Stimulated activated CD8-positive, alpha-beta memory T cell treated with anti-CD3 and anti-CD28 coated beads, Interleukin-4, amount 100 ng/mL, for 24 hours (primary cell): ENCODE data around the gene TTC21B.
"Not testable (repeated sequence)": the region's sequence is repeated elsewhere in the genome, so short reads cannot be mapped to it uniquely, and the experiment has no call there.

Experiments
- DNase-seq: peaks from one replicate; pipeline ENCODE4 v3.0.0-alpha.2; 2020; ENCODE audit warnings: low read depth

Gene TTC21B

DNA sequence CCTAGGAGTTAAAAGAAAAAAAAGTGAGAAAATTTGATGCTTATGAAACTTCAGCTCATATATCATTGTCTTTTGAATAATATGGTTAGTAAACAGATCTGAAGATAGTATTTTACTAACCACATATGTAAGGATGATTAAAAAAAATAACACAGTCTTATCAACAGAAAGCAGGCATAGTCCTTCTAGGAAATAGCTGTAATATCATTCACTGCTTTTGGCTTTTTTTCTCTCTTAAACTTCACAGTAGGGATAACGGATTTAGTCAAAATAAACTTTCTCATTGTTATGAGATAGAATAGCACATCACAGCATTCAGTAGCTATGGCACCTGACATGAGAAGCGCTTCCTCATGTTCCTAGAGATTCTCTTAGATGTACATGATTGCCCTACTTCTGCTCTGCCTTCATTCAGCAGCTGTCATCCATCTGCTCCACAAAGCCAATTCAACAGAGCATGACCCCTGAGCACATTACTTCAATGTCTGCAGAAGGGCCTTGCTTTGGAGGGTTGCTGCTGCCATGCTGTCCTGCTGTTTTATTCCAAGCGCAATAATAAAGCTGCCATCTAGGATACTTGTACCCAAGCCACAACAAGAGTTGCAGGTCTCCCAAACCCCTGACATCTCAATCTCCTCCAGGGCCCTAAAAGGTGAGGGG, 67.0 kb downstream of the TTC21B start:
- DNase-seq: no peak

DNA sequence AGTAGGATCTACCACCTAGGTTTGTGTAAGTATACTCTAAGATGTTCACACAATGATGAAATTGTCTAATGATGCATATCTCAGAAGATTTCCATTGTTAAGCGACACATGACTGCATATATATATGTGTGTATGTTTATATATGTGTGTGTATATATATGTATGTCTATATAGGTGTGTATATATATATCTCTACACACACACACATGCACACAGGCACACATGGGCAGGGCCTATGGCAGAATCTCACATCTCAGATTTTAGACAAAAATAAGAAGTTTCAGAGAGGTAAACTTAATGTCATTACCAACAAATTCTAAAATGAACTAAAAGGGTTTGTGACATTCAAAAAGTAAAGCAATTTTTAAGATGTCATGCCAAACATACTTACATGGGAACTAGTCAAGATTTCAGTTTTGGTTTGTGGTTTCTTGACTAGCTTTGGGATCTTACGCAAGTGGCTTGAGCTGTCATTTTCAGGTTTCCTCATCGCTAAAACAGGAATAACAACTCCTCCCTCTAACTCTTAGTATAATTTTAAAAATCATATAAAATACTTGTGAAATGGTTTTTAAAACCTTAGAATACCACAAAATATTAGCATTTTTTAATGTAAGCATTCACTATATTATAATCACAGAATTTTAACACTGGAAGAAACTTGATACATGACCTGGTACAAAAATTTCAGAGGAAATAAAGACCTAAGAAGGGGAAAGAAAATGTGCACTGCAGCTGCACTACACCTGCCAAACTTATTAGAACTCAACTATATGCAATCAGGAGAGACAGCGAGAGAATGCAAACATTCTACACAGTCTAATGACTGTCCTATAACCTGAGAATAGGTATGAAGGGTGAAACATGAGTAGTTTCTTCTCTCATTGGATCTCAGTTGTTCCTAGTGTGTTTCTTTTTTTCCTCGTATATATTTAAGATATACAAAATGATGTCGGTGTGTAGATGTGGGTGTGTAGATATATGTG, 75.7 kb downstream of the TTC21B start:
- no peak for DNase-seq

DNA sequence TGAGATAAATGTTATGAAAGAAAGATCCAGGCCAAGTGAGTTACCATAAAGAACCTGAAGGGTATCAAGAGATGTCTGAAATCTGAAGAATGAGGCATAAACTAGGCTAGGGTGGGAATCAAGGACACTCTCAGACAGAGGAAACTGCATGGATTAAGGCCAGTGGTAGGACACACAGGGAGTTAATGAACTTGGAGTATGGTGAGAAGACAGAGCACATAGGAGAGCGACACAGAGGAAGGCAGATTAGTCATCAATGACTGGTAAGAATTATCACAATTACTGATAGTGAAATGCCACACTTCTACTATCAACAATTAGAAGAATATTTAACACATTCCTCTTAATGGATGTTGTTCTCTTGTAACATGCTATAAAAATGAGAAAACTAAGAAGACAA, 76.9 kb downstream of the TTC21B start:
- no peak for DNase-seq

DNA sequence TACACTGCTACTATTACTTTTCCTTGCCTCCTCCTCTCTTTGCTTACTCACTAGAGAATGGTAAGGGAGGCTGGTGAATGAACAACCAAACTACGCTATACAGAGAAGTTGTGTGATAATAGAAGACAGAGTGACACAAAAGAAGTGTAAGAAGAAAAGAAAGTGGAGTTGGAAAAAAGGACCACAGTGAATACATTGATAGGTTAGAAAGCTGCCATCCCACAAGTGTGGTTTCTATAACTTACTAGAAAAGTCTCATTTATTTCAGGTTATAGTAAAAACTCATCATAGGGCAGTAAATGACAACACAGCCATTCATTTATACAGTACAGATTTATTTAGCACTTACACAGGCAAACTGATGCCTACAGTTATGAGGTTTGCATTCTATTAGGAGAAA, 77.3 kb downstream of the TTC21B start:
- no peak for DNase-seq

DNA sequence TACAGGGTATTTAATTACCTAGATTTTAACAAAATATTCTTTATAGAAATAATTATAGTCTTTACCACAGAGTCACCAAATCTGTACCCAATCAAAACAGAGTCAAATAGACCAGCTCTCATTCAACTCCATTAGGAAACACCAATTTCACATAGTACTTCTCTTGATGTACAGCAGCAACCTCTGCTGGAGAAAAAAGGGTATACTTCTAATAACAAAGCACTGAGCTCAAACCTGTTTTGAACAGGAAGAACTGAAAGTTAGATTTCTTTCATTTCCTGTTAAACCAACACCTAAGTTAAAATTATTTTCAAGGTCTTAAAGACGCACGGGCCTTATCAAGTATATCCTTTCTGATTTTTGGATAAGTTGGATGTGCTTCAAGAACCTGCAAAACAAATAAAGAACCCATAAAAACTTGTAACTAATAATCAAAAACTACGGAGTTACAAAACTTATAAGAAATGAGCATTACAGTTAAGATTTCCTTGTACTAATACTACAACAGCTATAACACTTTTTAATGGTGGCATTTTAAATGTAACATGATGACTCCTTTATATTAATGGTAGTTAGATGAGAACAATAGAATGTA, 79.0 kb downstream of the TTC21B start:
- DNase-seq: no peak

DNA sequence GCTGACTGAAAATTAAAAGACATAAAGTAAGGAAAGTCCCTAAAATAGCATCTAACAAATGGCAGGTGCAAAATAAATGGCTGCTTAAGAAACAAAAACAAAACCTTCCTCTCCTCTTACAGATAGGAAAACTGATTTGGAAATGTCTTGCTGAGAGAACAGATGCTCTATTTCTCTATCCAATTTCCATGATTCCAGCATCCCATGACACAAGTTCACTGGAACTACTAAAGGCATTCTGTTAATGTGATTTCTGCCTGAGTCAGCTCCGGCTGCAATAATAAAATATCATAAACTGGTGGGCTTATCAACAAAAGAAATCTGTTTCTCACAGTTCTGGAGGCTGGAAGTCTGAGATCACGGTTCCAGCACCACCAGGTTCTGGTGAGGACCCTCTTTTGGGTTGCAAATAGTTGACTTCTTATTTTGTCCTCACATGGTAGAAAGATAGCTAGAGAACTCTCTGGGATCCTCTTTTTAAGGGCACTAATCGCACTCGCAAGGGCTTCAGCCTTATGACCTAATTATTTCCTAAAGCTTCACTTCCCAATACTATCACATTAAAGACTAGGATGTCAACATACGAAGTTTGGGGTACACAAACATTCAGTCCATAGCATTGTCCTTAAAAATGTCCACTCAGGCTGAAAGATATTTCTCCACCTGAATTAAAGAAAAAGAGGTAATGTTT, 81.3 kb downstream of the TTC21B start:
- no peak for DNase-seq

DNA sequence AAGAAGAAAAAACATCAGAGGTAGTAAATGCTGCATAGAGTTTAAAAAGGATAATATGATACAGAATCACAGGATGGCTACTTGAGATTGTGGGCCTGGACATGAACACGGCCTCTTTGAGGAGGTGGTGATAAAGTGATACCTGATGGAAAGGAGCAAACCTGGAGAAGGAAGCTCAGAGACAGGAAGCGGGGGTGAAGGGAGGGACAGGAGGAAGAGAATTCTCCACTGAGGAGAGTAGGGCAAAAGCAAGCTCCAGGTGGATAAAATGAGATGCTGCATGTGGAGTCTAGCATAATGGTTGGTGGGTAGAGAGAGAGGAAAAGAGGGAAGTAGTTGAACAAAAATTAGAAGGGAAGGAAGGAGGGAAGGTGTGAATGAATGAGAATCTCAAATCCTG, 82.6 kb downstream of the TTC21B start:
- no peak for DNase-seq

DNA sequence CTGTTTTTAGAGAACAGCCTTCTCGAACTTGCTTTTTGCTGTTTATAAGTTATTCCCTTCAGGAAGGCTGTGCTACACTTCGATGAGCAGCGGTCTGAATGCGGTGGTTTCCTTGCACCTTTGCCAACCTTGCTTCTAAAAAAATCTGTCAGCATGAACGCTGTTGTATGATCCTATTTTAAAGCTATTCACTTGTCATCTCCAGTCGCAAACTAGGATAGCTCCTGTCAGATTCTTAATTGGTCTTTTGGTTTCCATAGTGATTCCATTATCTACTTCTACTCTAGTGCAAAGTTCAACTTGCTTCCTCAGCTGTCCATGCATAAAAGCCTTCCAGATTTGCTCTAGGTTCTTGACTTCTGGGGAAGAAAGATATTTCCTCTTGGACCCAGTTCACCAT, 83.2 kb downstream of the TTC21B start:
- DNase-seq: no peak

DNA sequence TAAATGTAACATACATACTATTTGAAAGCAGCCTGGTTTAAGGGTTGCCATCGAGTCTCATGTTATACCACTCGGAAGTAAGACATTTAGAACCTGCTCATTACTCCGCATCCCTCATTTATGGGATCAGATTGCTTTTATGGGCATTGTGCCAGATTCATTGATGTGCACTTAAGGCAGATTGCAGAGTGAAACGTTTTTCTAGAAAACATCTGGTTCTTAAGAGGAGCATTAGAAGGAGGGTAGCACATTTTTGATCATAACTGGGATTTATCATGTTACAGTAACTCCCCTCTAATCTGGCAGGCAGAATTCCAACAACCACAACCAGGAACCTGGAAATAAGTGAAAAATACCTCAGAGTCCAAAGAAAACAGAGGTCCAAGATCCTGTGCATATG, 85.4 kb downstream of the TTC21B start:
- no peak for DNase-seq

DNA sequence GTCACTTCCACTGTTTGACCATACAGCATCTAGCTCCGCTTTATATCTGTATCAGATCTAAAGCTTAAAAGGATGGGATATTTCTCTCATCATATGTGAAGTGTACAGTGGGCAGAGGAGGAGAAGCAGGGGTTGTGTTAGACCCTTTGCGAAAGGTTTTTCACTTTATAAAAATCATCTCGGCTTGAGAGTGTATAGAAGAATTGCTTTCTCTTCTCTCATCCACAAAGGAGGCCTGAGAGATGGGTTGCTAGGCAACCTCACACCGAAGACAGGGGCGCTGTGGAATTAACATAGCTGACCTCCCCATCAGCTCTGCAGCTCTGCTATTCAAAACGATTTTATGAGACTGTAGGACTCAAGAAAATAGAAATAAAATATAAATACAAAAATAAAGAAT, 89.3 kb downstream of the TTC21B start:
- DNase-seq: no peak

DNA sequence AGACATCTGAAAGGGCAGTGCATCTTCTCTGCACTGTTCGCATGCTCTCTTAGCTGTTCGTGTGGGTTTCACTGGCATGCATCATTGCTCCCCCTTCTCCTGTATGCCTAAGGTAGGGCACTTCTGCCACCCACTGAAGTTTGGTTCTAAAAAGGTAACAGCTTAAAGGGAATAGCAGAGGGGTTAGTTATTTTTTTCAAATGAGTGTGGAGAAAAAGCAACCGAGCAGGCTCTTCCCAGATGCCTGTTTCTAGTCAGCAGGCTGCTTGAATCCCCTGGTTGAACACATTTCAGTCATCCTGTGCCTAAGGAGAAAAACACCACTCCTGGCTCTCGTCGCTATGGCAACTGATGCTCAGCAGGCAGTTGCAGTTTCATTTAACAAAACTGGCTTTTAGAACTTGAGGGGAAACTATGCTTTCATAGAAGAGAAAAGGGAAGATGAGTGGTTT, 89.7 kb downstream of the TTC21B start:
- DNase-seq: no peak

DNA sequence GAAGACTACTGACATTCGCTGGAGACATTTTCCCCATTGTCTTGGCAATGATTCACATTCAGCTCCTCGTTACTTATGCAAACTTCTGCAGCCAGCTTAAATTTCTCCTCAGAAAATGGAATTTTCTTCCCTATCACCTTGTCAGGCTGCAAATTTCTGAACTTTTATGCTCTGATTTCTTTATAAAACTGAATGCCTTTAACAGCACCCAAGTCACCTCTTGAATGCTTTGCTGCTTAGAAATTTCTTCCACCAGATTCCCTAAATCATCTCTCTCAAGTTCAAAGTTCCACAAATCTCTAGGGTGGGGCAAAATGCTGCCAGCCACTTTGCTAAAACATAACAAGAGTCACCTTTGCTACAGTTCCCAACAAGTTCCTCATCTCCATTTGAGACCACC, 92.5 kb downstream of the TTC21B start:
- not testable (repeated sequence) for DNase-seq

DNA sequence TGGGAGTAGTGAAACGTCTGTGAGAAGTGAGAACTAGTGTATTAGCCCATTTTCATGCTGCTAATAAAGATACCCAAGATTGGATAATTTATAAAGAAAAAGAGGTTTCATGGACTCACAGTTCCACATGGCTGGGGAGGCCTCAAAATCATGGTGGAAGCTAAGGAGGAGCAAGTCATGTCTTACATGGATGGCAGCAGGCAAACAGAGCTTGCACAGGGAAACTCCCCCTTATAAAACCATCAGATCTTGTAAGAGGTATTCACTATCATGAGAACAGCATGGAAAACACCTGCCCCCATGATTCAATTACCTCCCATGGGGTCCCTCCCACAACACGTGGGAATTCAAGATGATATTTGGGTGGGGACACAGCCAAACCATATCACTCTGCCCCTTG, 93.9 kb downstream of the TTC21B start:
- not testable (repeated sequence) for DNase-seq

DNA sequence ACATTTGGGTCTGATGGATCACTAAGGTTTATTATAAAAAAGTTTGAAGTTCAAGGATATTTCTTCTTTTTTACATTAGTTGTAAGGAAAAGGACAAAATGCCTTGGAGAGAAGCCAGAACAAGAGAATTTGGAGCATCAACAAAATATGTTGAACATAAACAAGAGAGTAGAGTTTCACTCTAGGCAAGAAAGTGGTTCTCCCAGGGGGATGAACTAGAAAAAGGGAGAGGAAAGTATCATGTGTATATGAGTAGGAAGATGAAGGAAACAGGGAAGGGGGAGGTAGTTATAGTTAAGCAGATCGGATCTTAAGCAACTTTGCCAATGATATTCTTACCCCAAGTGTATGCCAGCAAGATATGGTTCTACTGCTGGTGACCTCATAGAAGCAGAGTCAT, 95.7 kb downstream of the TTC21B start:
- DNase-seq: no peak

DNA sequence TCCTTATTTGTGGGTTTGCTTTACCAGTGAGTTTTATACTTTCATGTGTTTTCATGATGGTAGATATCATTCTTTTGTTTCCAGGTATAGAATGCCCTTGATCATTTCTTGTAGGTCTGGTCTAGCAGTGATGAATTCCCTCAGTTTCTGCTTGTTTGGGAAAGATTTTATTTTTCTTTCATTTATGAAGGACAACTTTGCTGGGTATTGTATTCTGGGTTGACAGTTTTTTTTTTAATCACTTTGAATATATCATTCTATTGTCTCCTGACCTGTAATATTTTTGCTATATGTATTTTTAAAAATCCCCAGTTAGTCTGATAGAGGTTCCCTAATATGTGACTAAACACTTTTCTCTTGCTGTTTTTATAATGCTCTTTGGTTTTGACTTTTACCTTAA, 101.2 kb downstream of the TTC21B start:
- no peak for DNase-seq

DNA sequence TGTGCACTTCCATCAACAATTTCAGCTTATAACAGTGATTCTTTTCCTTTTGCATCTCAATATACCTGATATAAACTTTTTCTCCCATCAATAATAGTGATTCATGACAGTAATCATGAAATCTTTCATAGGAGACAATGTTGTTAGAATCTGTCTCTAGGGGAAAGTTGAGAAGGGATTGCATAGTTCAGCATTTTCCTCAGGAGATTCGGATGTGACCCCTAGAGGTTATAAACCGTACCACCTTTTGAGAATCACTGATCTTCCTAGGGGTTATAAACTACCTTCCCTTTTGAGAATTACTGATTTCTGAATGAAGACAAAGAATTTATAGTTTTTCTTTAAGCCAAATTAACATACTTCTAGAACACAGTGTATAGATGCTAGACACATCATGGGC, 106.6 kb downstream of the TTC21B start:
- no peak for DNase-seq

DNA sequence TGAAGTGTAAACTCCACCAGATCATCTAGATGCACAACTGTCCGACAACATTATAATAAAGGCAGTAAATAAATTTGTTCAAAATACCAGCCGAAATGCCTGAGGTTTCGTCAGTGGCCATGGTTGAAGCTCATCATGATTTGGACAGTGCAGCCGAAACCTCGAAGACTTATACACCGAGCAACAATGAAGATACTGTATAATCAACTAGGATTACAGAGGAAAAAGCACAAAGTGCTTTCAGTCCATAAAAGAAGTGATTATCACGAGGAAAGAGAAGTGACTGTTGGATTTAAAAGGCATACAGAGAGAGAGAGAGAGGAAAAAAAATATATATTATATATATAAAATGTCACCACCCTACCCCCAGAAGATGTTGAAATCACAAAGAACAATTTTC, 107.5 kb downstream of the TTC21B start:
- DNase-seq: no peak

DNA sequence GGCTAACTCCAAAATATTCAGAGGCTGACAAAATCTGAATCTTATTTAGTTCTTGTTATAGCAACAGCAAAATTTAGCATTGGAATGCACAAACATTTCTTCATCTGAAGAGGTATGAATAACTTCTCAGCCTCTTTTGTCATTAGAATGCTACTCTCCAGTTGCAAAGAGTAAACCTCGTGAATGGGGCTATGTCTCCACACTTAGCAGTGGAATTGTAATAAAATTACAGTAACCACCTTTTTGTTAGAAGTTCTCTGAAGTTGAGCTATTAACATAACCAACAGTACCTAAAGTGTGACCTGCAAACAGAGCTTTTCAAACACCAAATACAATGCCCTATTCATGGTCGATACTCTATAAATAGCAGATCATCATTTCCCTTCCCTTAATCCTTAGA, 109.4 kb downstream of the TTC21B start:
- no peak for DNase-seq

DNA sequence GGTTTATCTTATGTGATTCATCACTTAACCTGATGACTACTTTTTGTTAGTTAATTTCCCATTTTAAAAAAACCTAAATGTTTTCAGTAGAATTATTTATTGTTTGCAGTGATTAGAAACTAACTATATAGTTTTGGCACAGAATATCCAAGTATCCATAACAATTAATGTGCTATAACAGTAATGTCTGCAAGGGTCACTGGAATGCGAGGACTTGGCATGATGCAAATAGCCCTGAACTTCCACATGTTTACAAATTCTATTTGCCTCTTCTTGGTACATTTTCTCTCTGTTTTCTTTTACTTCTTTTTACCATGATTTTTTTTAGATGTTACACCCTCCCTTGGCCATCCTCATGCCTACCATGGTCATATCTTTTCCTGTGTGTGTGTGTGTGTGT, 110.2 kb downstream of the TTC21B start:
- no peak for DNase-seq

DNA sequence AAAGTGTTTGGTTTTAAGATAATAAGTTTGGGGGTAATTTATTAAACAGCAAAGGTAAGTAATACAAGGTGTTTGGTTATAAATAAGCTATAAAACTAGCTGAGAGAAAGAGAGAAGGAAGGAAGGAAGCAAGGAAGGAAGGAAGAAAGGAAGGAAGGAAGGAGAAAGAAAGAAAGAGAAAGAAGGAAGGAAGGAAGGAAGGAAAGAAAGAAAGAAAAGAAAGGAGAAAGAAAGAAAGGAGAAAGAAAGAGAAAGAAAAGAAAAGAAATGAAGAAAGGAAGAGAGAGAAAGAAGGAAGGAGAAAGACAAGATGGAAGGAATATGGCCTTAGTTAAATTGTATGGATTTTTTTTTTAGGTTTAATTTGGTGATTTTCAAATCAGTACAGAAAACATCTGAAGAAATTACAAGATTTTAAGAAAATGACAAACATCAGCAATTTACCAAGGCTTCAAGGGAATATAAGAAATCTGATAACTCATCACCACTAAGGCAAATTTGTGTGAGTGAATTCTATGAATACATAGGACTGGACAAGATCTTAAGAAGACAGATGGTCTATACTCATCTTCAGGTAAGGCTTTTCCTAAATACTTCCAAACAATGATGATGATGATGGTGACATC, 113.1 kb downstream of the TTC21B start:
- no peak for DNase-seq

DNA sequence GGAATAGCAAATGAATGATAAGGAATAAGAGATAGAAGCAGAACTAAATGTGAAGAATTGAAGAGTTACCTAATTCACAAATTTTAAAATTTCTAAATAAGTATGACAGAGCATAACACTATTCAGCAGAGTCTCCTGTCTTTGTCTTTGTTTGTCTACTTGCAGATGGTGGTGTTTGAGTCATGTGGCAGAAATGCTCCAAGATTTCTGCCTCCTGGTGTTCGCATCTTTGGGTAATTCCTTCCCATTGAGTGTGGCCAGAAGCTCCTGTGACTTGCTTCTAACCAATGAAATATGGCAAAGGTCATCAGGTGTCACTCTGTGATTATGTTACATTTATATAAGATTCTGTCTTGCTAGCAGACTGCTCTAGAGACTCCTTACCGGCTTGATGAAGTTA, 114.0 kb downstream of the TTC21B start:
- no peak for DNase-seq

DNA sequence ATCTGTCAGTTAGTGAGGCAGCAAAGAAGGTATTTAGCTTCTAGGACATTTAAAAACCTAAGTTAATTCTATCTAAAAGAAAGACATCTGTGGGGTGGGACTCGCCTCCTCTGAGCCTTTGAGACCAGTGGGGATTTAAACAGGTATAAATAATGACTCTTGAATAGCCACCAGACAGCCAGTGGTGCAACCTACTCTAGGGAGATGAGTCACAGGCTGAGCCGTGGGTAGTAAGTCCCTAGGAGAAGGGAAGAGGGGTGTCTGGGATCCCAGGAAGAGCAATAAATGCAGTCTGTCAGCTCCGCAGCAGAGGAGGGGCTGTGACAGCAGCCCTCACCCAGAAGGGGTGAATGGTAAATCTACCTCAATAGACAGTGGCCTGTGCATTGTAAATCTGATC, 116.5 kb downstream of the TTC21B start:
- no peak for DNase-seq
